Posterior cingulate gyrus (tissue), 11 donors: Measurements from ENCODE around the gene FAM163B.
"Not testable (repeated sequence)": the region's sequence is repeated elsewhere in the genome, so short reads cannot be mapped to it uniquely, and the experiment has no call there.

Source experiments
- DNase-seq, 10 donors: peaks; one replicate each; pipeline versions ENCODE4 v3.0.0 to v3.0.0-alpha.2; 2020 to 2021; ENCODE audit warnings: mixed read lengths in 3 of 10
- intact Hi-C: fragments of 100-400 bp; cut with DNase I; formaldehyde crosslinking; loops from one replicate; pipeline ENCODE4 v1.15.1; 2023

FAM163B gene

GRCh38 chr9:133640580-133641395 lies 31.6 kb upstream of the FAM163B start:
- peak in 2 of 10 donors; percentile 25 to 41 for DNase-seq
- intact Hi-C loops = no loop called here

- intact Hi-C loops = no loop called here
- peak in 1 of 10 donors; percentile 51 for DNase-seq
Observed at GRCh38 chr9:133640160-133640559, 31.0 kb upstream of the FAM163B start.

- peak in 2 of 10 donors; percentile 8 to 63 for DNase-seq
- intact Hi-C loops = no loop called here
Observed at GRCh38 chr9:133639613-133640012, 30.4 kb upstream of the FAM163B start.

- DNase-seq = peak in 2 of 10 donors; percentile 55 to 64
- intact Hi-C loops = no loop called here
Observed at GRCh38 chr9:133638711-133639110, 29.5 kb upstream of the FAM163B start.

- intact Hi-C loops = no loop called here
- peak in 1 of 10 donors; percentile 20 for DNase-seq
Observed at GRCh38 chr9:133638076-133638475, 28.9 kb upstream of the FAM163B start.

DNA sequence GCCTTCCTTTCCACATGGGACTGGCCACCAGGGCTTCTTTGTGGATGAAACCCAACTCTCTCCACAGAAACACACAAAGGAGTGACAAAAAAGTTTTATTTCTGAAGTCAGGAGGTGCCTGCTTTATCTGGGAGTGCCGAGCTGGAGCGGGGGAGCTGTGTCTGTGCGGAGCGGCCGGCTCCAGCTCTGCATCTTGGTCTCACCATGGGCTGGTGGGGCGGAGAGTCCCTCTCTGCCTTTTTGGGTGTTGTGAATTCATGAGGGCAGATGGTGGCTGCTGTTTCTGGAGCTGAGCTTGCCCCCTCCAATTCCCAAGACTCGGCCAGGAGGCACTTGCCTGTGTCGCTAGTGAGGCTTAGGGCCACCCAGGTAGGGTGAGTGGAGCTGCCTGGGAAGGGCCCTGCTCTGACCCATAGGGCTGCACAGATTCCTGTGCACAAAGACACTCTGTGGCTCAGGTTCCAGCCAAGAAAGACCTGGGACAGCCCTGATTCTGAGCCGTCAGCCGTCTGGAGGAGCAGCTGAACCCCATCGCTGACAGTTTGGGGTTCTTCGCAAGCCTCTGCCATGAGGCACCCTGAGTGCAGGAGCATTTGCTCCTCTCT lies 28.4 kb upstream of the FAM163B start:
- DNase-seq = peak in 1 of 10 donors; percentile 60

GRCh38 chr9:133636902-133637301 lies 27.7 kb upstream of the FAM163B start:
- intact Hi-C loops = no loop called here
- DNase-seq = peak in 1 of 10 donors; percentile 27

More for the DNA sequence above, 28.4 kb upstream of the FAM163B start:
- intact Hi-C loops = no loop called here

GRCh38 chr9:133635533-133636531 lies 26.6 kb upstream of the FAM163B start, which contains the start of gene DBH:
Gene DBH (plus strand): TSS chr9:133636363. CDS start chr9:133636372, 9 bp downstream.
- DNase-seq = peak in 2 of 10 donors; percentile 78 to 80
- intact Hi-C loops = no loop called here

DNA sequence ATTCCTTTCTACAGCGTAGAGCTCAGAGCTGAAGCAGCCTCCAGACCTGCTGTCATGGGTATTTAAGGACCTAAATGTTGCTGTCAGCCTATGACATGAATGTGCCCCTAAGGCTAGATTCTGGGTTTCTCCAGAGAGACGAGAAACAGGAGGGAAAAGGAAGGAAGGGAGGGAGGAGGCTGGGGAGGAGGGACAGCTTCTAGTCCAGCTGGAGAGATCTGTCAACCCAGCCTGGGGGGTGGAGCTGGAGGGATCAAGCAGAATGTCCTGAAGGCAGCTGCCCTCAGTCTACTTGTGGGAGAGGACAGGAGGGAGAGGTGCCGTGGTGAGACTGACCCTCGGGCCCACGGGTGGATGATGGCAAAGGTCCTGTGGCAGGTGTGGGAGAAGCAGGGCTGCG lies 25.9 kb upstream of the FAM163B start:
- DNase-seq = peak in 2 of 10 donors; percentile 68 to 86
- intact Hi-C loops = no loop called here

DNA sequence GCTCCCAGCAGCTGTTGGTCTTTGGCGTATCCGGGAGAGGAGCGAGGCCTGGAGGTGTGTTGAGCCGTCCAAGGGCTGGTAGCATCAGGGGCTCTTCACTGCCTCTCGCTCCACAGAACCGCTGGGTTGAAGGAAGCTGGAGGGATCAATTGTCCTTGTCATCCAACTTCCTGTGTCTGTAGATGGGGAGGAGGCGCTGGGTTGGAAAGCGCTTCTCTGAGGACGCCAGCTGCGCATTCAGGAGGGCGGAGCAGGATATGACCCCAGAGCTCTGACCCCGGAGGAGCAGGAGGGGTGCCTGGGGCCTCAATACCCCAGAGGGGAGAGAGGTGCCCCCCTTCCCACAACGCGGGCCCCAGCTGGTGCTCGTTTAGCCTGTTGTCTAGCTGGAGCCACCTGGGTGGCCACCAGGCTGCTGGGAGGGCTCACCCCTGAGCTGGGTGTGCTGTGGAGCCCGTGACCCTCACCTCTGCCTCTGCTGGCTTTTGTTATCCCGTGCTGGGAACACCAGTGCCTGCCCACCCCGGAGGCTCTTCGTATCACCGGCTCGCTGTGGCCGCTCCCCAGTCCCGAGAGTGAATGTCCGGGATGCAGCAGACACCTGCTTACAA lies 25.0 kb upstream of the FAM163B start:
- intact Hi-C loops = no loop called here
- peak in 2 of 10 donors; percentile 57 to 72 for DNase-seq

- intact Hi-C loops = no loop called here
- DNase-seq = peak in 2 of 10 donors; percentile 54 to 72
Observed at GRCh38 chr9:133633681-133634080, 24.5 kb upstream of the FAM163B start.

GRCh38 chr9:133632806-133633680 lies 23.9 kb upstream of the FAM163B start:
- intact Hi-C loops = no loop called here
- peak in 2 of 10 donors; percentile 42 to 43 for DNase-seq

GRCh38 chr9:133631111-133631510 lies 21.9 kb upstream of the FAM163B start:
- DNase-seq = peak in 2 of 10 donors; percentile 31 to 34
- intact Hi-C loops = no loop called here

DNA sequence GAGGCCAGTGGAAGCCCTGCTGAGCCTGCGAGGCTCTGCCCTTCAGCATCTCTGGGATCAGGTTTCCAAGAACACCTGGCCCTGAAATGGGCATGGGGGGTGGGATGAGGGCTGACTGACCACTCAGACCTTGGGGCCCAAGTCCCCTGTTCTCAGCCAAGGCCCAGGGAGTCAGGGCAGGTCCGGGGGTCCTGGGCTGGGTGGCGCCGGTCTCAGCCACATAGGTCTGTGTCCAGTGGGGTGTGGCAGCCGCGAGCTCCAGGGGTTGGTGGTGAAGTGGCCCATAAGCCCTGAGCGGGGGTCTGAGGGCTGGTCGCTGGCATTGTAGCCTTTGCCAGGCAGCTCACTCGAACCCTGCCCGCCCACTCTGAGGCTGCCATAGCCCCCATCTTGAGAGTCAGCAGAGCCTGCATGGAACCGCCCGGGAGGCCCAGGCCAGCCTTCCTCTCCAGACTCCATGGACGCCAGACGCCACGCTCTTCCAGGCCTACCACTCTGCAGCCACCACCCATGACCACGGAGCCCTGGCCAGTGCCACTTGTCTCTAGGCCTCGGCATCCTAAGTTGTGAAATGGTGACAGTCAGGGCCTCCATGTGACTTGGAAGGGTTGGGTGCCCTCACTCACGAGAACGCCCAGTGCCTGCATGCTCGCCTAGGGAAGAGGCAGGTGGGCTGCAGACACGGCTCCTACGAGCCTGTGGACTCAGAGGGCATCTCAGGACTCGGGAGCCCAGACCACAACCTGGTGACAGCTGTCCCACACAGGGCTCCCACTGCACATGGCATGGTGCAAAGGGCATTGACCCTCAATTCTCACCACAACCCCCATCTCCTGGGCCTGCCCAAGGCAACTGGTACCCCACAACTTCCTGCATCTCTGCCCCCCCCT lies 20.3 kb upstream of the FAM163B start:
- intact Hi-C loops = no loop called here
- DNase-seq = peak in 2 of 10 donors; percentile 55 to 63

DNA sequence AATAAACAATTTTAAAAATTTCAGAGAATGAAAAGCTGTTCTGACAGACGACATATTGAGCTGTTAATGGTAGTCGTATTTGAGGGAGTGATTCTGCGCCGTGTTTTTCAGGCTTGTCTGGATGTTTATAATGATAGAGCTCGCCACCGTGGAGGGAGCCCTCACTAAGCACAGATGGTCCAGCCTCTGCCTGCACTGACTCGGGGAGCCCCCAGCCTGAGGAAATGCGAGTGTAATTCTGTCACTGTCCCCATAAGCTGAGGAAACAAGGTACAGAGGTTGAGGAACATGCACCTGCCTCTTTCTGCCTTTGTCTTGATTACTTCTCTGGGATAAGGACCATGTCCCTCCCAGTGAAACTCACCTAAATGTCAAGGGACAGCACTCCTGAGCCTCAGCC lies 19.6 kb upstream of the FAM163B start:
- intact Hi-C loops = no loop called here
- DNase-seq = peak in 1 of 10 donors; percentile 55

GRCh38 chr9:133627341-133627740 lies 18.2 kb upstream of the FAM163B start:
- intact Hi-C loops = no loop called here
- peak in 1 of 10 donors; percentile 15 for DNase-seq

DNA sequence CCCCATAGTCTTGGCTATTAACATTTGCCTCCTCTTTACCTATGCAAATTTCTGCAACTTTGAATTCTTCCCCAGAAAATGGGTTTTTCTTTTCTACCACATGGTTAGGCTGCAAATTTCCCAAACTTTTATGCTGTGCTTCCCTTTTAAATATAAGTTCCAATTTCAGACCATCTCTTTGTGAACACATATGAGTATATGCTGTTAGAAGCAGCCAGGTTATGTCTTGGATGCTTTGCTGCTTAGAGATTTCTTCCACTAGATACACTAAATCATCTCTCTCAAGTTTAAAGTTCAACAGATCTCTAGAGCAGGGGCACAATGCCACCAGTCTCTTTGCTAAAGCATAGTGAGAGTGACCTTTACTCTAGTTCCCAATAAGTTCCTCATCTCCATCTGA lies 16.8 kb upstream of the FAM163B start:
- intact Hi-C loops, DNase-seq: not testable (repeated sequence)

DNA sequence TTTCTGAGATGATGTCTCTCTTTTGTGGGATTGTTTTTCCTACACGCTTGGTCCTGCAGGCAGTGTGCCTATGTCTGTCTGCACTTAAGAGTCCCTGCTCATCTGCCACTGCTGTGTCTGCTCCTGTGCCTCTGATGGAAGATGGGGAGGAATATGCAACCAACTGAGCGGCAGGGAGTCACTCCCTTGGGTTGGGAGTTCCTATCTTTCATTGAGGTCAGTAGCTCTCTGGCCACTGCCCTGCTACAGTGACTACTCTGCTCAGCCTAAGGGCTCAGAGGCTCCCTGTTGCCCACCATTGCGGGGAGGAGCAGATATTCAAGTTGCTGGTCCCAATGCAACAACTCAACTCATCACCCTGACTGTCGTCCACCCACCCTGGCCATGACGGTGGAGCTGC lies 13.4 kb upstream of the FAM163B start:
- peak in 1 of 10 donors; percentile 10 for DNase-seq
- intact Hi-C loops = no loop called here
